ENCODE measurements around the gene CTCFL. TPM values are rescaled to one million over a fixed set of nuclear protein-coding genes. Genes with fewer than 3 reads are reported as not detected.

The CTCFL gene
- total RNA-seq, 2 experiments from 2014 or later: 0.63 TPM; not detected in 1

GRCh38 chr20:57544838-57545564 is 20.1 kb upstream of the CTCFL start:
- CTCF ChIA-PET (ENCODE audit: unreplicated experiment): no interaction called here
- TF ChIP-seq, protein P1, sequence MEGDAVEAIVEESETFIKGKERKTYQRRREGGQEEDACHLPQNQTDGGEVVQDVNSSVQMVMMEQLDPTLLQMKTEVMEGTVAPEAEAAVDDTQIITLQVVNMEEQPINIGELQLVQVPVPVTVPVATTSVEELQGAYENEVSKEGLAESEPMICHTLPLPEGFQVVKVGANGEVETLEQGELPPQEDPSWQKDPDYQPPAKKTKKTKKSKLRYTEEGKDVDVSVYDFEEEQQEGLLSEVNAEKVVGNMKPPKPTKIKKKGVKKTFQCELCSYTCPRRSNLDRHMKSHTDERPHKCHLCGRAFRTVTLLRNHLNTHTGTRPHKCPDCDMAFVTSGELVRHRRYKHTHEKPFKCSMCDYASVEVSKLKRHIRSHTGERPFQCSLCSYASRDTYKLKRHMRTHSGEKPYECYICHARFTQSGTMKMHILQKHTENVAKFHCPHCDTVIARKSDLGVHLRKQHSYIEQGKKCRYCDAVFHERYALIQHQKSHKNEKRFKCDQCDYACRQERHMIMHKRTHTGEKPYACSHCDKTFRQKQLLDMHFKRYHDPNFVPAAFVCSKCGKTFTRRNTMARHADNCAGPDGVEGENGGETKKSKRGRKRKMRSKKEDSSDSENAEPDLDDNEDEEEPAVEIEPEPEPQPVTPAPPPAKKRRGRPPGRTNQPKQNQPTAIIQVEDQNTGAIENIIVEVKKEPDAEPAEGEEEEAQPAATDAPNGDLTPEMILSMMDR (conservative IDR thresholded peaks at IDR 0.05; ENCODE audit: low read length): no peak
- TF ChIP-seq EZH2phosphoT487 (IDR thresholded peaks at IDR 0.05; ENCODE audit: borderline replicate concordance, low read depth, low read length): no peak
- H2AFZ ChIP-seq (ENCODE audit: low read length): no peak overlapping the region
- H3K36me3 ChIP-seq (ENCODE audit: insufficient read depth, low read length): no peaks in the 10 kb centered on the region
- H3K9me3 ChIP-seq (ENCODE audit: low read length): no peaks in the 10 kb centered on the region
- POLR2A ChIA-PET: no interaction called here
- H3K4me2 ChIP-seq (ENCODE audit: low read length): no peak overlapping the region
- H3K79me2 ChIP-seq (ENCODE audit: insufficient read depth, low read depth, low read length): no peaks in the 10 kb centered on the region
- no peak for DNase-seq (ENCODE audit: low spot score)
- intact Hi-C loops (cut with micrococcal nuclease; ENCODE audit: unreplicated experiment): no loop called here
- BruUV-seq (replicated peaks): no TSS peak
- H3K27ac ChIP-seq (ENCODE audit: low read depth, low read length, poor library complexity, severe bottlenecking): no peak overlapping the region
- no peaks in the 10 kb centered on the region for H4K20me1 ChIP-seq (ENCODE audit: insufficient read depth, low read length)
- no peaks in the 10 kb centered on the region for H3K9me2 ChIP-seq (ENCODE audit: insufficient read depth, low read length)
- no peak overlapping the region for H3K4me3 ChIP-seq (ENCODE audit: low read depth, low read length, poor library complexity, severe bottlenecking)
- no peaks in the 10 kb centered on the region for H3K4me1 ChIP-seq (ENCODE audit: insufficient read depth, low read length, poor library complexity, severe bottlenecking)

DNA sequence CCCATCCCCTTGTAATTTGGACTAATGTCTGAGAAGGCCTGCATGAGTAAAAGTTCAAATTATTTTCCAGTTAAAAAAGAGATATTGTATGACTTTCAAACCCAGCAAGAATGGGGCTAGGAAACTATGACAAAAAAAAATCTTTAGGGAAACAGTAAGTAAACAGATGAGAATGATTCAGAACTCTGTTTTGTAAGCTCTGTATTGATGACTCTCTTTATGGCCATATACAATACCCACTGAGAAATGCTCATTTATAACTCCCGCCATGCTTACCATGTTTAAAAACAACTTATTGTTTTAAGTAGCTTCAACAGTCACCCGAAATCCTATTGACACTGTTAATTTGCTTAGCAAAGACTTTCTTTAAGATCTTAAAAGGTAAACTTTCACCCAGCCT is 18.8 kb upstream of the CTCFL start:
- H3K4me1 ChIP-seq (ENCODE audit: insufficient read depth, low read length, poor library complexity, severe bottlenecking): no peaks in the 10 kb centered on the region
- POLR2A ChIA-PET: no interaction called here
- intact Hi-C loops (cut with micrococcal nuclease; ENCODE audit: unreplicated experiment): no loop called here
- no peak overlapping the region for H3K4me3 ChIP-seq (ENCODE audit: low read depth, low read length, poor library complexity, severe bottlenecking)
- TSS peak; percentile 12 for BruUV-seq (replicated peaks)
- CTCF ChIA-PET (ENCODE audit: unreplicated experiment): interaction anchor here (1.1 kb wide), 1 partner anchor 22 kb away, joined by 3 read pairs; no protein-coding TSS in a partner anchor
- TF ChIP-seq, protein P1 (conservative IDR thresholded peaks at IDR 0.05; ENCODE audit: low read length): no peak
- TF ChIP-seq EZH2phosphoT487 (IDR thresholded peaks at IDR 0.05; ENCODE audit: borderline replicate concordance, low read depth, low read length): no peak
- H3K79me2 ChIP-seq (ENCODE audit: insufficient read depth, low read depth, low read length): no peaks in the 10 kb centered on the region
- H3K9me2 ChIP-seq (ENCODE audit: insufficient read depth, low read length): no peaks in the 10 kb centered on the region
- no peak overlapping the region for H3K27ac ChIP-seq (ENCODE audit: low read depth, low read length, poor library complexity, severe bottlenecking)
- H2AFZ ChIP-seq (ENCODE audit: low read length): no peak overlapping the region
- H3K36me3 ChIP-seq (ENCODE audit: insufficient read depth, low read length): no peaks in the 10 kb centered on the region
- H4K20me1 ChIP-seq (ENCODE audit: insufficient read depth, low read length): no peaks in the 10 kb centered on the region
- H3K4me2 ChIP-seq (ENCODE audit: low read length): no peak overlapping the region
- no peaks in the 10 kb centered on the region for H3K9me3 ChIP-seq (ENCODE audit: low read length)
- DNase-seq (ENCODE audit: low spot score): no peak

- Histone ChIP-seq H3K4me3 (ENCODE audit: low read depth, low read length, poor library complexity, severe bottlenecking) (no peak overlapping the region), H3K36me3 (ENCODE audit: insufficient read depth, low read length) (no peaks in the 10 kb centered on the region), H3K27ac (ENCODE audit: low read depth, low read length, poor library complexity, severe bottlenecking) (no peak overlapping the region), H3K9me3 (ENCODE audit: low read length) (no peaks in the 10 kb centered on the region), H4K20me1 (ENCODE audit: insufficient read depth, low read length) (no peaks in the 10 kb centered on the region), H3K4me1 (ENCODE audit: insufficient read depth, low read length, poor library complexity, severe bottlenecking) (no peaks in the 10 kb centered on the region), H2AFZ (ENCODE audit: low read length) (no peak overlapping the region), H3K79me2 (ENCODE audit: insufficient read depth, low read depth, low read length) (no peaks in the 10 kb centered on the region), H3K4me2 (ENCODE audit: low read length) (no peak overlapping the region), H3K9me2 (ENCODE audit: insufficient read depth, low read length) (no peaks in the 10 kb centered on the region)
- BruUV-seq (replicated peaks): no TSS peak
- intact Hi-C loops (cut with micrococcal nuclease; ENCODE audit: unreplicated experiment): no loop called here
- DNase-seq (ENCODE audit: low spot score): no peak
- TF ChIP-seq, protein P1 (conservative IDR thresholded peaks at IDR 0.05; ENCODE audit: low read length): no peak
- no peak for TF ChIP-seq EZH2phosphoT487 (IDR thresholded peaks at IDR 0.05; ENCODE audit: borderline replicate concordance, low read depth, low read length)
- ChIA-PET POLR2A (interaction anchor here (0.6 to 0.8 kb wide), 2 partner anchors 21 to 59 kb away, joined by 3 read pairs; no protein-coding TSS in a partner anchor), CTCF (ENCODE audit: unreplicated experiment) (no interaction called here)
Measured at GRCh38 chr20:57540890-57541580, 16.1 kb upstream of the CTCFL start.

Measured in OCI-LY7 (cell line).